Psoas muscle (tissue), 8 donors: Measurements from ENCODE around the gene AGXT2. TPM values are rescaled to one million over a fixed set of nuclear protein-coding genes. Genes with fewer than 3 reads are reported as not detected.

Experiments
- ATAC-seq, 4 donors: fragments of 200-7000 bp; cut with Tn5 transposase; one replicate each; pipeline ENCODE4 v1.9.1; 2020; ENCODE audit warnings: moderate library complexity in 3 of 4, mild to moderate bottlenecking in 2 of 4
- DNase-seq, 2 donors: peaks; one replicate each; pipeline ENCODE4 v3.0.0-alpha.2; 2020
- H3K27ac ChIP-seq: fragments of 200-600 bp; one replicate; pipeline ENCODE4 v1.8.0; 2022
- H3K27me3 ChIP-seq, 3 donors: fragments of 200-600 bp in 1 of 3; one replicate each; pipeline versions ENCODE4 v1.6.1 to v1.8.0; 2013 to 2022; ENCODE audit warnings: low read length in 2 of 3, mild to moderate bottlenecking in 2 of 3, moderate library complexity in 1 of 3; ENCODE audit not compliant: insufficient read depth in 3 of 3
- H3K36me3 ChIP-seq, 2 donors: fragments of 200-600 bp in 1 of 2; one replicate each; pipeline versions ENCODE4 v1.6.1 to v1.8.0; 2013 to 2022; ENCODE audit warnings: low read depth in 1 of 2, mild to moderate bottlenecking in 1 of 2, moderate library complexity in 1 of 2; ENCODE audit not compliant: insufficient read depth in 1 of 2
- H3K4me1 ChIP-seq: fragments of 200-600 bp; one replicate; pipeline ENCODE4 v1.8.0; 2022
- H3K4me3 ChIP-seq: fragments of 200-600 bp; one replicate; pipeline ENCODE4 v1.8.0; 2022; ENCODE audit warnings: mild to moderate bottlenecking
- H3K9me3 ChIP-seq: fragments of 200-600 bp; one replicate; pipeline ENCODE4 v1.8.0; 2022
- WGBS, 3 donors: extraction: QIAGEN DNeasy Blood & Tissue Kit; methylation state at CpG; one replicate each; pipeline versions ENCODE4 v1.1.6 to v1.1.7; 2013; 5-methylcytosine and 5-hydroxymethylcytosine counted together
- intact Hi-C, 2 donors: fragments of 100-400 bp; cut with DNase I; formaldehyde crosslinking; loops; one replicate each; pipeline versions ENCODE4 v1.11.0 to v1.14.2; 2022
- polyA plus RNA-seq, 3 donors: library from polyadenylated mRNA; stranded (reverse); fragments of 200-250 nt; gene quantifications; one replicate each; pipeline ENCODE4 v1.2.3, GENCODE V29; 2013
- total RNA-seq, 4 donors: library from RNA; stranded (reverse); fragmentation: NEBNext Ultra II Directional in 2 of 4; extraction: Animal tissue kit (Norgen Biotek cat#: 25700) in 2 of 4; gene quantifications; one replicate each; pipeline versions ENCODE4 v1.2.1 to v1.2.4, GENCODE V29; 2021 to 2023
- TF ChIP-seq, protein P1 (sequence below): fragments of 200-600 bp; IDR thresholded peaks from one replicate; pipeline ENCODE4 v1.8.0; 2022; ENCODE audit warnings: antibody characterized with exemption
- donor health status: healthy with polysubstance abuse.
- donor health status: DM: no; HTN: no; CAD: no; lungs with moderate emphysema.
- donor health status: Bipolar disorder and iron deficiency.
- donor health status: healthy.
- donor health status: DM: yes; HTN: yes; CAD: no.
- donor health status: DM: no; HTN: no; CAD: no.
- donor health status: DM: no; HTN: no; CAD: no.
- donor health status: DM: yes; HTN: yes; CAD: no.

Gene AGXT2
- total and polyA plus RNA-seq, 7 donors = not detected

DNA sequence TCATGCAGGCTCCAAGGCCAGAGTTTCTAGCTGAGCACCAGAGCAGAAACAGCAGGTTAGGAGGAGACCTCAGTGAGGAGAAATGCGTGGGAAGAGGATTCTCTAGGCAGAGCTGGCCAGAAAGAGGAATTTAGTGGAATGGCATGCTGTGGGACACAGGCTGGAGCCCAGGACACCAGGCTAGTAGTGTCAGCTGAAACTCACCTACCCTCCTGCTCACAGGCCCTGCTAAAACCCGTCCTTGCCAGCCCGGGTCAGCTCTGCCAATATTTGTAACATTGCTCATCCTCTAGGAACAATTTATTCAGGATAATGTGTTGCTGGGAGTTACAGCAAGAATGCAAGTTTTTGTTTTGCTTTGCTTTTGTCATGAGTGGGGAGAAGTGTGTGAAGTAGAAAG lies 40.2 kb upstream of the AGXT2 start:
- TF ChIP-seq, protein P1, sequence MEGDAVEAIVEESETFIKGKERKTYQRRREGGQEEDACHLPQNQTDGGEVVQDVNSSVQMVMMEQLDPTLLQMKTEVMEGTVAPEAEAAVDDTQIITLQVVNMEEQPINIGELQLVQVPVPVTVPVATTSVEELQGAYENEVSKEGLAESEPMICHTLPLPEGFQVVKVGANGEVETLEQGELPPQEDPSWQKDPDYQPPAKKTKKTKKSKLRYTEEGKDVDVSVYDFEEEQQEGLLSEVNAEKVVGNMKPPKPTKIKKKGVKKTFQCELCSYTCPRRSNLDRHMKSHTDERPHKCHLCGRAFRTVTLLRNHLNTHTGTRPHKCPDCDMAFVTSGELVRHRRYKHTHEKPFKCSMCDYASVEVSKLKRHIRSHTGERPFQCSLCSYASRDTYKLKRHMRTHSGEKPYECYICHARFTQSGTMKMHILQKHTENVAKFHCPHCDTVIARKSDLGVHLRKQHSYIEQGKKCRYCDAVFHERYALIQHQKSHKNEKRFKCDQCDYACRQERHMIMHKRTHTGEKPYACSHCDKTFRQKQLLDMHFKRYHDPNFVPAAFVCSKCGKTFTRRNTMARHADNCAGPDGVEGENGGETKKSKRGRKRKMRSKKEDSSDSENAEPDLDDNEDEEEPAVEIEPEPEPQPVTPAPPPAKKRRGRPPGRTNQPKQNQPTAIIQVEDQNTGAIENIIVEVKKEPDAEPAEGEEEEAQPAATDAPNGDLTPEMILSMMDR = no peak
- DNase-seq (no peak), ATAC-seq (no peak)
- intact Hi-C loops = no loop called here
- 21 to 48% (median 23%) methylated on average over 3 of the region's 3 CpGs for WGBS, 3 donors
- H3K27me3 ChIP-seq = no peaks in the 10 kb centered on the region
- no peaks in the 10 kb centered on the region for H3K4me1 ChIP-seq
- H3K27ac ChIP-seq = no peak overlapping the region
- no peak overlapping the region for H3K4me3 ChIP-seq
- H3K36me3 ChIP-seq = no peaks in the 10 kb centered on the region
- no peaks in the 10 kb centered on the region for H3K9me3 ChIP-seq

- ATAC-seq (no peak), DNase-seq (no peak)
- H3K27me3 ChIP-seq = no peaks in the 10 kb centered on the region
- H3K4me1 ChIP-seq = no peaks in the 10 kb centered on the region
- H3K36me3 ChIP-seq = no peaks in the 10 kb centered on the region
- TF ChIP-seq, protein P1 = no peak
- H3K9me3 ChIP-seq = no peaks in the 10 kb centered on the region
- H3K27ac ChIP-seq = no peak overlapping the region
- H3K4me3 ChIP-seq = no peak overlapping the region
- intact Hi-C loops = no loop called here
- WGBS, 3 donors = 46 to 59% (median 48%) methylated on average over 3 of the region's 3 CpGs
These were observed 35.4 kb upstream of the AGXT2 start for GRCh38 chr5:35083150-35083549.

DNA sequence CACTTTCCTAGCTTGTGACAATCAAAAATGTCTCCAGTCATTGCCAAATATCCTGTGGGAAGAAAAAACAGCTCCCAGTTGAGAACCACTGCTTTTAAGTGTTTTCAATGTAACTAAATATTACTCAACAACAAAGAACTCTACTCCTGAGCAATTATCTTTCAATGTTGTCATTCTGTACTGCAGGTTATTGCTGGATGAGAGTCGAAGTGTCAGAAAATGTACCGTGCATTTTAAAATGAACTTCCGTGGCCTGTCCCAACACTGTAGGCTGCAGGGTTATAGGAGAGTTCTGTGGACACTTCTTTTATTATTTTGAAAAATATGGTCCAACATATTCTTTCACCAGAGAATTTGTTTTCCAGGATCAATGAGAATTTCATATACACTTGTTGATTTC lies 34.8 kb upstream of the AGXT2 start:
- Histone ChIP-seq H3K9me3 (no peaks in the 10 kb centered on the region), H3K4me3 (no peak overlapping the region), H3K27me3 (no peaks in the 10 kb centered on the region), H3K27ac (no peak overlapping the region), H3K4me1 (no peaks in the 10 kb centered on the region), H3K36me3 (no peaks in the 10 kb centered on the region)
- intact Hi-C loops = no loop called here
- DNase-seq (no peak), ATAC-seq (no peak)
- 81 to 90% (median 85%) methylated on average over 3 of the region's 3 CpGs for WGBS, 3 donors
- TF ChIP-seq, protein P1 = no peak

DNA sequence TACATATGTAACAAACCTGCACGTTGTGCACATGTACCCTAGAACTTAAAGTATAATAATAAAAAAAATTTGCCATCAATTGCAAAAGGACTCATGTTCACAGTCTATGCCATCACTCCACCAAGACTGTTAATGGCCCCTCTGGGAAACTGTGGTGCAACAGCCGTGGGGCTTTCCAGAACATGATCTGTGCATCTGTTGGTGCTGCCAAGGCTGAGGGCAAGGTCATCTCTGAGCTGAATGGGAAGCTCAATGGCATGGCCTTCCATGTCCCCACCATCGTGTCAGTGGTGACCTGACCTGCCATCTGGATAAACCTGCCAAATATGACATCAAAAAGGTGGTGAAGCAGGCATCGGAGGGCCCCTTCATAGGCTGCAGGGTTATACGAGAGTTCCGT lies 33.4 kb upstream of the AGXT2 start:
- Histone ChIP-seq H3K27me3 (no peaks in the 10 kb centered on the region), H3K9me3 (no peaks in the 10 kb centered on the region), H3K27ac (no peak overlapping the region), H3K36me3 (no peaks in the 10 kb centered on the region), H3K4me3 (no peak overlapping the region), H3K4me1 (no peaks in the 10 kb centered on the region)
- no peak for ATAC-seq
- intact Hi-C loops = no loop called here
- TF ChIP-seq, protein P1 = no peak
- DNase-seq = no peak
- 70 to 83% (median 71%) methylated on average over 6 of the region's 6 CpGs for WGBS, 3 donors

DNA sequence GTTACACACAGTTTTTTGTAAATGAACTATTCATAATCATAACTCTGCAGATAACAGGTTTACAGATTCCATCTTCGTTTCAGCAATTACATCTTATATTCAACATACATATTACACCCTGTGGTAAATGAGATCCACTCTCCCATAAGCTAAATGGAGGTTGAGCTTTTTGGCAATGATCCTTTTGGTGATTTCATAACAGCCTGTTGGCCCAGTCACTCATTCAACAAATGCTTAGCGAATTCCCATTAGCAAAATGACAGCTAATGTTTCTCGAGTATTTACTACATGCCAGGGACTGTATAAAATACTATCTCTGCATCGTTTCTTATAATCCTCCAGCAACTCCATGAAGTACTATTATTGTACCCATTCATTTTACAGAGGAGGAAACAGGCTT lies 25.4 kb upstream of the AGXT2 start:
- no peak overlapping the region for H3K27ac ChIP-seq
- 25 to 40% (median 29%) methylated on average over 4 of the region's 4 CpGs for WGBS, 3 donors
- H3K36me3 ChIP-seq = no peaks in the 10 kb centered on the region
- H3K4me3 ChIP-seq = no peak overlapping the region
- H3K4me1 ChIP-seq = no peaks in the 10 kb centered on the region
- intact Hi-C loops = no loop called here
- H3K27me3 ChIP-seq = no peaks in the 10 kb centered on the region
- H3K9me3 ChIP-seq = no peaks in the 10 kb centered on the region
- no peak for DNase-seq
- no peak for ATAC-seq
- TF ChIP-seq, protein P1 = no peak
